HepG2 (cell line): ENCODE results near the gene MACROH2A1. TPM values are rescaled to one million over a fixed set of nuclear protein-coding genes. Genes with fewer than 3 reads are reported as not detected.
A peak's percentile ranks its signal among the peaks of the same experiment; 100 is the strongest.

Source experiments
- ARNT ChIP-seq: fragments of 450-650 bp; IDR thresholded peaks from 2 replicates; pipeline ENCODE4 v1.6.1; 2017
- ASH2L ChIP-seq: fragments of 300-600, 200-600 bp; sonication (generic); IDR thresholded peaks from 2 replicates; pipeline ENCODE4 v1.7.0; 2017; ENCODE audit warnings: low read depth, mild to moderate bottlenecking, moderate library complexity, mixed read lengths, low read length; ENCODE audit not compliant: insufficient read length
- PBX3 ChIP-seq: sonication (generic); formaldehyde crosslinking; IDR thresholded peaks from 2 replicates; pipeline ENCODE4 v1.8.1; 2023; ENCODE audit warnings: missing genetic modification reagents, inconsistent platforms, borderline replicate concordance
- THAP9 ChIP-seq: sonication (generic); formaldehyde crosslinking; IDR thresholded peaks from 2 replicates; pipeline ENCODE4; 2020; ENCODE audit warnings: missing genetic modification reagents, mild to moderate bottlenecking, borderline replicate concordance
- ZBTB40 ChIP-seq, 2 experiments: fragments of 450-650 bp in 1 of 2; sonication (generic) in 1 of 2; formaldehyde crosslinking in 1 of 2; IDR thresholded peaks; 2 replicates each; pipeline versions ENCODE4 v1.6.1 to v1.8.0; 2016 to 2022; ENCODE audit warnings: antibody characterized with exemption in 1 of 2, mild to moderate bottlenecking in 1 of 2, missing genetic modification reagents in 1 of 2
- ZNF232 ChIP-seq: sonication (generic); formaldehyde crosslinking; IDR thresholded peaks from 2 replicates; pipeline ENCODE4 v1.4.0; 2020; ENCODE audit warnings: missing genetic modification reagents, borderline replicate concordance
- ZNF331 ChIP-seq: sonication (generic); formaldehyde crosslinking; IDR thresholded peaks from 2 replicates; pipeline ENCODE4 v1.4.0; 2020; ENCODE audit warnings: missing genetic modification reagents
- ZNF724P ChIP-seq: sonication (generic); formaldehyde crosslinking; IDR thresholded peaks from 2 replicates; pipeline ENCODE4 v1.8.0; 2022; ENCODE audit warnings: missing genetic modification reagents, borderline replicate concordance
- ZNF788 ChIP-seq: sonication (generic); formaldehyde crosslinking; IDR thresholded peaks from 2 replicates; pipeline ENCODE4 v1.5.0; 2020; ENCODE audit warnings: mild to moderate bottlenecking, missing genetic modification reagents, borderline replicate concordance
- polyA plus RNA-seq, 8 experiments: library from polyadenylated mRNA; depleted of rRNA in 3 of 8; stranded (reverse) in 7 of 8; unstranded in 1 of 8; fragments of >200 nt; fragmentation: Illumina TruSeq in 4 of 8; extraction: Trizol in 4 of 8; gene quantifications; 2 replicates each; pipeline versions ENCODE4 v1.2.1 to v1.2.3, GENCODE V29; 2011 to 2016; ENCODE audit warnings: low read depth in 4 of 8, missing spikeins in 1 of 8, mixed read lengths in 1 of 8; ENCODE audit not compliant: insufficient read depth in 1 of 8
- total RNA-seq, 5 experiments: library from RNA; depleted of rRNA; stranded (reverse); fragments of >200 nt; fragmentation: Illumina TruSeq; extraction: Trizol; gene quantifications; 2 replicates each; pipeline ENCODE4 v1.2.3, GENCODE V29; 2016; ENCODE audit warnings: low read depth in 1 of 5

The MACROH2A1 gene
- total and polyA plus RNA-seq, 2 of the 13 experiments (the other 11 are each of a cell fraction or from before 2014, with no cell fraction given) = 69.1 to 158 TPM

- TF ChIP-seq ZBTB40 (IDR thresholded peaks at IDR 0.05) = no peak
- no peak for TF ChIP-seq ZBTB40 (CRISPR knock-in tag; IDR thresholded peaks at IDR 0.05)
- TF ChIP-seq ZNF788 (CRISPR knock-in tag) = peak; percentile 51; the same call in 1 of the 2 replicates
- peak; percentile 24; the same call in 1 of the 2 replicates for TF ChIP-seq ZNF331 (CRISPR knock-in tag)
- no peak for TF ChIP-seq ZNF232 (CRISPR knock-in tag)
- TF ChIP-seq PBX3 (CRISPR knock-in tag) = no peak
- no peak for TF ChIP-seq ASH2L
- no peak for TF ChIP-seq ZNF724P (CRISPR knock-in tag)
- TF ChIP-seq THAP9 (CRISPR knock-in tag) = no peak
- TF ChIP-seq ARNT = no peak
These were observed 74.0 kb downstream of the MACROH2A1 start (continued) for GRCh38 chr5:135324897-135325650.
